Activated T-helper 9 cell treated with anti-CD3 and anti-CD28 coated beads, Interleukin-2, amount 50 U/mL, for 16 hours (primary cell): ENCODE results near the gene ILF2.
"Not testable (repeated sequence)": the region's sequence is repeated elsewhere in the genome, so short reads cannot be mapped to it uniquely, and the experiment has no call there.

Experiments used
- DNase-seq: peaks from one replicate; pipeline ENCODE4 v3.0.0-alpha.2; 2020; ENCODE audit warnings: low read depth

ILF2 gene

DNA sequence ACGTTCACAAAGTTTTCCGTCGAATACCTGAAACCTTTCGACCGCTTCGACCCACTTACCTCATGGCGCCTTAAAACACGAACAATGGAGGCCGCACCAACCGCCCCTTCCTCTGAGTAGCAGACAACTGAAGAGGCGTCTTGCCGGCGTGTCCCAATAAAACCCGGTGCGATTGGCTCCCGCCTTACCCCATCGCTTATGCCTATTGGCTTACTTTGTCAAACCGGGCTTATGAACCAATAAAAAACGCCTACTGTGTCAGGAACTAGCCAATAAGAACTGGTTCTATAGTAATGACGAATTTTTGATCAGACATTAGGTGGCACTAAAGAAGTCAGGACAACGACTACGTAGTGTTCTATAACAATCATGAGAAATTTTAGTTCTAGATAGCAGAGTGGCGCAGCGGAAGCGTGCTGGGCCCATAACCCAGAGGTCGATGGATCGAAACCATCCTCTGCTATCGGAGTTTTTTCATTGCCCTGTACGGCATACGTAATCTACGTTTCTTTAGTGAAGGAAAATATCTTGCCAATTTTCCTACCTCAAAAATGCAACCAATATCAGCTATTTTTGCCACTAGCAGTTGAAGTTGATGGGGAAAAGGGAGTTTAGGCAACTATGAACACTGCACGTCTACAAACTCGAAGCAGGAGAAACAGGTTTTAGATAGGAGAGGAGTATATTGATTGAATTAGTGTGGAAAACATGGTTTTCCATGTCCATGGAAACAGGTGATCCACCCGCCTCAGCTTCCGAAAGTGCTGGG lies at the start of gene ILF2:
TSS of gene ILF2 (minus strand) at position 135 of the 769 bp plus-strand sequence. CDS start at position 64, 71 bp downstream.
- peak; percentile 93 for DNase-seq

DNA sequence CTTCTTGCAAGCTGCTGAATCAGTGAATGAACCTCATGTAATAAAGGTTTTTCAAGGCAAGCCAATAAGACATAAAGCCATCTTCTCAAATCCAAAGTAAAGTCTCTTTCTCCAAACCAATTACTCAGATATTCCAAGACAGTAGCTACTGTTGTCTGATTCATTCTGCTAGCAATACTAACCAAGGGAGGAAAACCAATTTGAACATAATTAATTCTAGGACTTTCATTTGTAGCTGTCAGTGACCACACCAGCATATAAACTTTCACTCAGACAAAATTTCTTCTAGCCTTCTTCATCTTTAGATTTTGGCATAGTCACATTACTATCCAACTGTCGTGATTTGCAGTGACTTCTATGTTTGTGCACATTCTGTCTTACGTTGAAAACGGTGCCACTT lies 46.5 kb upstream of the ILF2 start:
- DNase-seq, result no peak

- not testable (repeated sequence) for DNase-seq
Measured at GRCh38 chr1:153716211-153716610, 45.4 kb upstream of the ILF2 start.

DNA sequence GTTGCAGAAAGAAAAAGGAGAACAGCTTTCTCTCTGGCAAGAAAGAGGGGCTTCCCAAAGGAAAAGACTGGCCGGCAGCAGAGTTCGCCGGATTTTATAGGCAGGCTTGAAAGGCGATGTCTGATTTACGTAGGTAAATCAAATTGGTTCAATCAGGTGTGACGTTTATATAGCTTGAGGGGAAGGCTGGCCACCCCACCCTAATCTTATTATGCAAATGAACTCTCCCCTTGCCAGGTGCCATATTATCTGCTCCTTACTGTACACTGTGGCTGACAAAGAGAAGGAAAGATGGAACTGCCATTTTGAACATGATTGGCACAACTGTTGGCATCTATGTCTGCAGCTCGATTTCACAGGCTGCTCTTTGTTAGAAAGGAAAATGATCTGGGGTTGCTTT lies 40.2 kb upstream of the ILF2 start:
- DNase-seq, result no peak

- no peak for DNase-seq
Measured at GRCh38 chr1:153705484-153705883, 34.7 kb upstream of the ILF2 start.

GRCh38 chr1:153699768-153700167 lies 29.0 kb upstream of the ILF2 start:
- no peak for DNase-seq

- DNase-seq, result no peak
Measured at GRCh38 chr1:153698923-153699714, 28.3 kb upstream of the ILF2 start.

GRCh38 chr1:153698020-153698922 lies 27.5 kb upstream of the ILF2 start:
- no peak for DNase-seq

DNA sequence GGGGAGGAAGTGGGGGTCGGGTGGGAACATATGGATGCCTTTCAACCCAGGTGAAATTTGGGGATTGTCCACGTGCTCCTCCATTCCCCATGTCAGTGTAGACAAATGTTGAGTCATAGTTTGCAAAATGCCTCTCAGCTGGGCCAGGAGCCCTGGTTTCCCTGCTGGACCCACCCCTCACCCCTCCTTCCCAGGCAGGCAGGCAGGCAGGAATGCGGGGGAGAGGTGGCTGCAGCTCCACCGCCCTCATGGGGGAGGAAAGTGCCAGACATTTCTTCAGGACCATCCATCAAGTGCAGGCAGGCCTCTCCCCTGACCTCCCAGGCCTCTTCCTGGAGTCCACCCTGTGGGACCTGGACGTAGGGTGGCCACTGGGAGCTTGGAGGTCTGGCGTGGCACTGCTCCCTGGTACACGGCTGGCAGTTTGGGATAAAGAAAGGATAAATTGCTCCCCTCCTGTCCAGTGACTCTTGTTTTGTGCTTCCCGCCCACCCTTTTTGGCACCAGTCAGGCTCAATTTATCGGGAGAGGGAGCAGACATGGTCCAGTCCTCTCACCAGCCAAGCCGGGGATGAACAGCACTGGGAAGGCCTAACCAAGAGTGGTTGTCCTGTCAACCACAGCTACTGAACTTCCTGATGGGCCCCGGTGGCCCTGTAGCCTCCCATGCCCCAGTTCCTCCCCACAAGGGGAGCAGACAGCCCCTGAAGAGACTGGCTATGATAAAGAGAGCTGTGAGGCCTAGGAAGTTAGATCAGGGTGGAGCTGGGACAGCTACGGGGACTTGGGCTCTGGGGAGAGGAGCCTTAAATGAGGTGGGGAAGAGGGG lies 26.6 kb upstream of the ILF2 start:
- DNase-seq, result no peak

DNA sequence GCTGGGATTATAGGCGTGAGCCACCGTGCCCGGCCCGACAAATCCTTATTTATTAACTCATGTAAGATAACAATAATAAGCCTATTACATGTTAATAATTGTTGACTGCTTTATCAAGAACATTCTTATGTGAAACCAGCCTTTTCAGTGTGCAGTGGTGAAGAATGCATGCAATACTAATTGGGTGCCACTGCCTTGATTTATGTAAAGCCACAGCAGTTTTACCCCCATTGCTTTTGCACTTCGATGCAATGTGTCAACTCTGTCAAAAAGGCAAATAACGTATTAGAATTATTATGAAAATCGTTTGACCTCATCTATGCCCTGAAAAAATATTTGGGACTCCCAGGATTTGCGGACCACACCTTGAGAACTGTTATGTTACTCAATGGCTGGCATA lies 25.9 kb upstream of the ILF2 start:
- DNase-seq, result no peak

DNA sequence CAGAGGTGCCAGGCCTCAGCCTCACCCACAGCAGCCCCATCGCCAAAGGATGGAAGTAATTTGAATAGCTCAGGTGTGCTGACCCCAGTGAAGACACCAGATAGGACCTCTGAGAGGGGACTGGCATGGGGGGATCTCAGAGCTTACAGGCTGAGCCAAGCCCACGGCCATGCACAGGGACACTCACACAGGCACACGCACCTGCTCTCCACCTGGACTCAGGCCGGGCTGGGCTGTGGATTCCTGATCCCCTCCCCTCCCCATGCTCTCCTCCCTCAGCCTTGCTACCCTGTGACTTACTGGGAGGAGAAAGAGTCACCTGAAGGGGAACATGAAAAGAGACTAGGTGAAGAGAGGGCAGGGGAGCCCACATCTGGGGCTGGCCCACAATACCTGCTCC lies 22.7 kb upstream of the ILF2 start:
- DNase-seq, result no peak

- DNase-seq, result no peak
Measured at GRCh38 chr1:153688736-153689328, 18.0 kb upstream of the ILF2 start.

DNA sequence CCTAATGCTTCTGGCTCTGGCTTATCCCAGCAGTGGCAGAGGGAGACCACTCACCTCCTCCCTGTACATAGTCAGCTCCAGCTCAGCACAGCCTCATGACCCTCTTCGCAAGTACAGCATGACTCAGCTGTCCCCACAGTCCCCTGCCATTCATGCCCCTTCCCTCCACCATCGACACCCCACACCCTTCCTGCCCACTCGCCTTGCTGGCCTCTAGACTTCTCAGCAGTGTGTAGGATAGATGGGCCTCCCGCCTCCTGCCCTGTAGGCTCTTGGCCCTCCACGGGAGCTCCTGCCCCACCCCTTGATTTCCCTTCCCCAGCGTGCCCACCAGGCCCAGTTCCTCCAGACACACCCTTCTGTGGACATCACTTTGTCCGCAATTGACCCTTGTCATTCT lies 17.5 kb upstream of the ILF2 start:
- no peak for DNase-seq

GRCh38 chr1:153687346-153688125 lies 16.7 kb upstream of the ILF2 start:
- no peak for DNase-seq

GRCh38 chr1:153685544-153686340 lies 14.9 kb upstream of the ILF2 start:
- no peak for DNase-seq

DNA sequence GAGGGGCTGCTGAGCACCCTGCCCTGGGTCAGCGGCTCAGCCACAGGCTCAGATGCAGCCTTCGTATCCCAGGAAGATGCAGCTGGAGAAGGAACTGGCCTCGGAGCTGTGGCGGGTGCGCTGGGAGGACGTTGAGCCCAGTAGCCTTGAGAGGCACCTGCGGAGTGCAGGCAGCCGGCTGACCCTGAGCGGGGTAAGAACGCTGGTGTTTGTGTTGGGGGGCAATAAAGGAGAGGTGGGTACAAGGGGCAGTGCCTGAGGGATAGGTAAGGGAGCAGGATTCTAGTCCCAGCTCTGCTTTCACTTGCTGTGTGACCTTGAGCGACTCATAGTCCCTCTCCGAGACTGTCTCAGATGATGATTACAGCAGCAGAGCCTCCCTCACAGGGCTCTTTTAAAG lies 14.1 kb upstream of the ILF2 start:
- DNase-seq, result no peak

- no peak for DNase-seq
Measured at GRCh38 chr1:153683854-153684253, 13.1 kb upstream of the ILF2 start.

DNA sequence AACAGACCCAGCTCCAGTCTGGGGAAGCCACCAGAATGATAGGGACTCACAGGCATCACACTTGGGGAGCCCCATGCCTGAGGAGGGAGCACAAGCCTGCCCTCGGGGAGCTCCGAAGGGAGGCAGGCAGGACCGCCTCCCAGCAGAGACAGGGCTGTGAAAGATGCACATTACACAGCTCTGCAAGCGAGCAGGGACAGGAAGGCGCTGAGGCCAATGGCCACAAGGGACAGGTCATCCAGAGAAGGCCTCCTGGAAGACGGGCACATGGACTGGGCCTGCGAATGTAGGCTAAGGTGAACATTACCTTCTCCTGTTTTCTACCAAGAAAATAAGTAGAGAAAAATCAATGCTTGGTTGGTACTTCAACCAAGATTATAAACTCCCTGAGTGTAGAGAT lies 11.9 kb upstream of the ILF2 start:
- DNase-seq, result no peak

- DNase-seq, result no peak
Measured at GRCh38 chr1:153680120-153680403, 9.3 kb upstream of the ILF2 start.
